ENCODE data around the gene OSBP2.

Gene OSBP2

GRCh38 chr22:30908051-30908461, 213.4 kb downstream of the OSBP2 start:
- H3K27me3 ChIP-seq (ENCODE audit: low read depth, low read length), result no peaks in the 10 kb centered on the region
- no peaks in the 10 kb centered on the region for H4K20me1 ChIP-seq (ENCODE audit: insufficient read depth, low read length)
- no peaks in the 10 kb centered on the region for H3K9me3 ChIP-seq (ENCODE audit: insufficient read depth, low read length)
- no peak overlapping the region for H3K27ac ChIP-seq (ENCODE audit: low read length)
- H3K4me1 ChIP-seq (ENCODE audit: low read length), result peaks cover 9% of the 10 kb centered on the region
- H3K36me3 ChIP-seq (replicated peaks; ENCODE audit: low read depth, low read length), result no peaks in the 10 kb centered on the region
- no peaks in the 10 kb centered on the region for H3K79me2 ChIP-seq (ENCODE audit: low read length)
- no peak overlapping the region for H3K4me3 ChIP-seq (ENCODE audit: low read length)
- no peak overlapping the region for H3K9ac ChIP-seq (ENCODE audit: low read length)
- H3K4me2 ChIP-seq (ENCODE audit: low read length), result no peak overlapping the region
- TF ChIP-seq EZH2phosphoT487 (IDR thresholded peaks at IDR 0.05; ENCODE audit: low read depth), result no peak
- H2AFZ ChIP-seq (ENCODE audit: low read depth, low read length), result no peak overlapping the region

GRCh38 chr22:30909306-30909705, 214.6 kb downstream of the OSBP2 start:
- no peaks in the 10 kb centered on the region for H3K79me2 ChIP-seq (ENCODE audit: low read length)
- TF ChIP-seq CTCF (IDR thresholded peaks at IDR 0.05; ENCODE audit: low read depth, low read length) (no peak), EZH2phosphoT487 (IDR thresholded peaks at IDR 0.05; ENCODE audit: low read depth) (no peak)

GRCh38 chr22:30910358-30910757, 215.7 kb downstream of the OSBP2 start:
- H3K9ac ChIP-seq (ENCODE audit: low read length), result no peak overlapping the region
- H3K9me3 ChIP-seq (ENCODE audit: insufficient read depth, low read length), result no peaks in the 10 kb centered on the region
- TF ChIP-seq CTCF (IDR thresholded peaks at IDR 0.05; ENCODE audit: low read depth, low read length), result no peak
- no peak for TF ChIP-seq EZH2phosphoT487 (IDR thresholded peaks at IDR 0.05; ENCODE audit: low read depth)
- H3K27me3 ChIP-seq (ENCODE audit: low read depth, low read length), result no peaks in the 10 kb centered on the region
- H3K27ac ChIP-seq (ENCODE audit: low read length), result no peak overlapping the region
- no peaks in the 10 kb centered on the region for H3K4me1 ChIP-seq (ENCODE audit: low read length)
- no peaks in the 10 kb centered on the region for H3K36me3 ChIP-seq (replicated peaks; ENCODE audit: low read depth, low read length)
- H4K20me1 ChIP-seq (ENCODE audit: insufficient read depth, low read length), result no peaks in the 10 kb centered on the region
- no peaks in the 10 kb centered on the region for H3K79me2 ChIP-seq (ENCODE audit: low read length)
- no peak overlapping the region for H3K4me3 ChIP-seq (ENCODE audit: low read length)
- no peak overlapping the region for H3K4me2 ChIP-seq (ENCODE audit: low read length)
- no peak overlapping the region for H2AFZ ChIP-seq (ENCODE audit: low read depth, low read length)

More at GRCh38 chr22:30909306-30909705, 214.6 kb downstream of the OSBP2 start:
- no peaks in the 10 kb centered on the region for H3K9me3 ChIP-seq (ENCODE audit: insufficient read depth, low read length)
- H3K9ac ChIP-seq (ENCODE audit: low read length), result no peak overlapping the region
- H3K27me3 ChIP-seq (ENCODE audit: low read depth, low read length), result no peaks in the 10 kb centered on the region
- no peak overlapping the region for H2AFZ ChIP-seq (ENCODE audit: low read depth, low read length)
- H4K20me1 ChIP-seq (ENCODE audit: insufficient read depth, low read length), result no peaks in the 10 kb centered on the region
- H3K4me1 ChIP-seq (ENCODE audit: low read length), result no peaks in the 10 kb centered on the region
- no peak overlapping the region for H3K4me3 ChIP-seq (ENCODE audit: low read length)
- H3K4me2 ChIP-seq (ENCODE audit: low read length), result no peak overlapping the region
- no peak overlapping the region for H3K27ac ChIP-seq (ENCODE audit: low read length)
- H3K36me3 ChIP-seq (replicated peaks; ENCODE audit: low read depth, low read length), result no peaks in the 10 kb centered on the region

- H3K27me3 ChIP-seq (ENCODE audit: low read depth, low read length), result no peaks in the 10 kb centered on the region
- no peaks in the 10 kb centered on the region for H4K20me1 ChIP-seq (ENCODE audit: insufficient read depth, low read length)
- H3K4me1 ChIP-seq (ENCODE audit: low read length), result no peaks in the 10 kb centered on the region
- H3K9me3 ChIP-seq (ENCODE audit: insufficient read depth, low read length), result peaks cover 6% of the 10 kb centered on the region; the same call in 1 of the 2 replicates
- H3K27ac ChIP-seq (ENCODE audit: low read length), result no peak overlapping the region
- H2AFZ ChIP-seq (ENCODE audit: low read depth, low read length), result no peak overlapping the region
- no peak for TF ChIP-seq CTCF (IDR thresholded peaks at IDR 0.05; ENCODE audit: low read depth, low read length)
- TF ChIP-seq EZH2phosphoT487 (IDR thresholded peaks at IDR 0.05; ENCODE audit: low read depth), result no peak
- H3K9ac ChIP-seq (ENCODE audit: low read length), result no peak overlapping the region
- H3K4me3 ChIP-seq (ENCODE audit: low read length), result no peak overlapping the region
- peaks cover 4% of the 10 kb centered on the region for H3K36me3 ChIP-seq (replicated peaks; ENCODE audit: low read depth, low read length)
- no peaks in the 10 kb centered on the region for H3K79me2 ChIP-seq (ENCODE audit: low read length)
- no peak overlapping the region for H3K4me2 ChIP-seq (ENCODE audit: low read length)
Measured at GRCh38 chr22:30918761-30919160, 224.1 kb downstream of the OSBP2 start.

- no peaks in the 10 kb centered on the region for H4K20me1 ChIP-seq (ENCODE audit: insufficient read depth, low read length)
- no peaks in the 10 kb centered on the region for H3K4me1 ChIP-seq (ENCODE audit: low read length)
- no peak overlapping the region for H3K27ac ChIP-seq (ENCODE audit: low read length)
- H2AFZ ChIP-seq (ENCODE audit: low read depth, low read length), result no peak overlapping the region
- H3K4me3 ChIP-seq (ENCODE audit: low read length), result no peak overlapping the region
- H3K4me2 ChIP-seq (ENCODE audit: low read length), result no peak overlapping the region
- peaks cover 7% of the 10 kb centered on the region for H3K36me3 ChIP-seq (replicated peaks; ENCODE audit: low read depth, low read length)
- H3K9me3 ChIP-seq (ENCODE audit: insufficient read depth, low read length), result peaks cover 6% of the 10 kb centered on the region; the same call in 1 of the 2 replicates
- H3K79me2 ChIP-seq (ENCODE audit: low read length), result no peaks in the 10 kb centered on the region
- no peaks in the 10 kb centered on the region for H3K27me3 ChIP-seq (ENCODE audit: low read depth, low read length)
- no peak for TF ChIP-seq CTCF (IDR thresholded peaks at IDR 0.05; ENCODE audit: low read depth, low read length)
- no peak for TF ChIP-seq EZH2phosphoT487 (IDR thresholded peaks at IDR 0.05; ENCODE audit: low read depth)
- H3K9ac ChIP-seq (ENCODE audit: low read length), result no peak overlapping the region
Measured at GRCh38 chr22:30919973-30920372, 225.3 kb downstream of the OSBP2 start.

Data from OCI-LY3 (cell line).